Astrocyte of the cerebellum (primary cell): ENCODE data around the gene SLC5A6.

Experiments
- DNase-seq: peaks from one replicate; pipeline ENCODE4 v3.0.0-alpha.2; 2011; ENCODE audit warnings: low read depth
- H3K4me3 ChIP-seq: 2 replicates; pipeline ENCODE4 v1.5.1; 2011; ENCODE audit warnings: mild to moderate bottlenecking, low read depth, low read length, moderate library complexity
- CTCF ChIP-seq: IDR thresholded peaks from 2 replicates; pipeline ENCODE4 v1.5.1; 2012; ENCODE audit warnings: low read length, low read depth, moderate library complexity, mild to moderate bottlenecking; ENCODE audit errors: missing control alignments
- in situ Hi-C: cut with HindIII; loops from 2 replicates; pipeline ENCODE4 v1.10.0; 2017; ENCODE audit warnings: low sequenced_read_pairs

SLC5A6 gene

GRCh38 chr2:27209621-27210401 lies 2.3 kb downstream of the SLC5A6 start:
- no peak for TF ChIP-seq CTCF
- in situ Hi-C loops: no loop called here
- H3K4me3 ChIP-seq: no peak overlapping the region
- DNase-seq: no peak

- no peak overlapping the region for H3K4me3 ChIP-seq
- in situ Hi-C loops: no loop called here
- TF ChIP-seq CTCF: no peak
- no peak for DNase-seq
These were observed 3.5 kb downstream of the SLC5A6 start for GRCh38 chr2:27208486-27209050.

GRCh38 chr2:27206346-27206745 lies 5.7 kb downstream of the SLC5A6 start:
- no peak for TF ChIP-seq CTCF
- no peak for DNase-seq
- H3K4me3 ChIP-seq: no peak overlapping the region
- in situ Hi-C loops: no loop called here

GRCh38 chr2:27205206-27205605 lies 6.9 kb downstream of the SLC5A6 start:
- no peak for TF ChIP-seq CTCF
- in situ Hi-C loops: no loop called here
- no peak for DNase-seq
- H3K4me3 ChIP-seq: no peak overlapping the region

- no peak for DNase-seq
- no peak for TF ChIP-seq CTCF
- H3K4me3 ChIP-seq: no peak overlapping the region
- in situ Hi-C loops: no loop called here
These were observed 7.5 kb downstream of the SLC5A6 start for GRCh38 chr2:27204566-27204965.

- no peak for TF ChIP-seq CTCF
- in situ Hi-C loops: no loop called here
- DNase-seq: no peak
- H3K4me3 ChIP-seq: no peak overlapping the region
These were observed 8.3 kb downstream of the SLC5A6 start for GRCh38 chr2:27203741-27204140.
